Measurements from ENCODE around the gene NRG2. TPM values are rescaled to one million over a fixed set of nuclear protein-coding genes. Genes with fewer than 3 reads are reported as not detected.

The NRG2 gene
- total and polyA plus RNA-seq, 7 experiments from 2014 or later: 0.05 to 0.22 (median 0.12) TPM; not detected in 3

GRCh38 chr5:139797335-139797734 is 245.8 kb downstream of the NRG2 start:
- ATAC-seq (no peak), DNase-seq (no peak)
- H3K27me3 ChIP-seq (ENCODE audit: control insufficient read depth in 2 of 2, insufficient read depth in 2 of 2, low read length in 2 of 2): peaks cover 5% of the 10 kb centered on the region in 2 donors
- no peaks in the 10 kb centered on the region for H3K9me3 ChIP-seq (ENCODE audit: control insufficient read depth in 2 of 3, low read length in 3 of 3)
- H3K4me3 ChIP-seq (ENCODE audit: low read length): no peak overlapping the region
- intact Hi-C loops (cut with micrococcal nuclease): no loop called here
- ChIA-PET CTCF (interaction anchor here (2.1 kb wide), 1 partner anchor 10 kb away, joined by 12 read pairs; no protein-coding TSS in a partner anchor), POLR2A (interaction anchor here (0.9 kb wide), 1 partner anchor 30 kb away, joined by 4 read pairs; no protein-coding TSS in a partner anchor)
- H3K27ac ChIP-seq (ENCODE audit: low read depth, low read length): no peak overlapping the region
- H3K36me3 ChIP-seq (ENCODE audit: control insufficient read depth in 2 of 3, insufficient read depth in 3 of 3, low read length in 3 of 3): no peaks in the 10 kb centered on the region
- Mint-ChIP-seq H3K36me3 (peaks cover 0 to 6% (median 0%) of the 10 kb centered on the region in 5 donors), H3K9me3 (peaks cover 0 to 2% (median 0%) of the 10 kb centered on the region in 11 donors), H3K4me1 (peaks cover 0 to 11% (median 5%) of the 10 kb centered on the region in 7 donors), H3K27me3 (peaks cover 72 to 83% (median 79%) of the 10 kb centered on the region in 5 donors), H3K27ac (no peak overlapping the region), H3K4me3 (no peak overlapping the region)
- H3K4me1 ChIP-seq (ENCODE audit: control insufficient read depth in 2 of 2, insufficient read depth in 2 of 2, low read length in 2 of 2): no peaks in the 10 kb centered on the region

Other genes starting within 250 kb of the NRG2 start
- gene PSD2, start 247.5 kb downstream of the NRG2 start, total RNA-seq: under 1 TPM in 2 of 5 experiments, not detected in 3; 0.05 to 0.42 TPM
- not detected for gene PSD2, start 247.5 kb downstream of the NRG2 start, polyA plus RNA-seq
- gene PURA, start 70.8 kb upstream of the NRG2 start, total RNA-seq: 10 to 100 TPM; 11.6 to 33.5 (median 13.9) TPM
- 1 to 10 TPM; 3.1 to 4.7 TPM for gene PURA, start 70.8 kb upstream of the NRG2 start, polyA plus RNA-seq
- gene IGIP, start 82.6 kb upstream of the NRG2 start, total RNA-seq: 10 to 100 TPM in 2 of 5 experiments, 1 to 10 TPM in 3; 4.6 to 15.4 (median 5.1) TPM
- 1 to 10 TPM in 1 of 2 donors, under 1 TPM in 1; 0.59 to 1.0 TPM for gene IGIP, start 82.6 kb upstream of the NRG2 start, polyA plus RNA-seq
- 10 to 100 TPM in 1 of 5 experiments, 1 to 10 TPM in 4; 1.6 to 11.1 (median 3.5) TPM for gene CYSTM1, start 131.9 kb upstream of the NRG2 start, total RNA-seq
- gene CYSTM1, start 131.9 kb upstream of the NRG2 start, polyA plus RNA-seq: 1 to 10 TPM; 3.3 to 7.6 TPM